ENCODE measurements around the gene CCDC137. TPM values are rescaled to one million over a fixed set of nuclear protein-coding genes. Genes with fewer than 3 reads are reported as not detected.
A peak's percentile ranks its signal among the peaks of the same experiment; 100 is the strongest.

Gene CCDC137
- total and polyA plus RNA-seq, 2 of the 13 experiments (the other 11 are each of a cell fraction or from before 2014, with no cell fraction given), result 14.6 to 39.1 TPM

- TF ChIP-seq, protein P1, sequence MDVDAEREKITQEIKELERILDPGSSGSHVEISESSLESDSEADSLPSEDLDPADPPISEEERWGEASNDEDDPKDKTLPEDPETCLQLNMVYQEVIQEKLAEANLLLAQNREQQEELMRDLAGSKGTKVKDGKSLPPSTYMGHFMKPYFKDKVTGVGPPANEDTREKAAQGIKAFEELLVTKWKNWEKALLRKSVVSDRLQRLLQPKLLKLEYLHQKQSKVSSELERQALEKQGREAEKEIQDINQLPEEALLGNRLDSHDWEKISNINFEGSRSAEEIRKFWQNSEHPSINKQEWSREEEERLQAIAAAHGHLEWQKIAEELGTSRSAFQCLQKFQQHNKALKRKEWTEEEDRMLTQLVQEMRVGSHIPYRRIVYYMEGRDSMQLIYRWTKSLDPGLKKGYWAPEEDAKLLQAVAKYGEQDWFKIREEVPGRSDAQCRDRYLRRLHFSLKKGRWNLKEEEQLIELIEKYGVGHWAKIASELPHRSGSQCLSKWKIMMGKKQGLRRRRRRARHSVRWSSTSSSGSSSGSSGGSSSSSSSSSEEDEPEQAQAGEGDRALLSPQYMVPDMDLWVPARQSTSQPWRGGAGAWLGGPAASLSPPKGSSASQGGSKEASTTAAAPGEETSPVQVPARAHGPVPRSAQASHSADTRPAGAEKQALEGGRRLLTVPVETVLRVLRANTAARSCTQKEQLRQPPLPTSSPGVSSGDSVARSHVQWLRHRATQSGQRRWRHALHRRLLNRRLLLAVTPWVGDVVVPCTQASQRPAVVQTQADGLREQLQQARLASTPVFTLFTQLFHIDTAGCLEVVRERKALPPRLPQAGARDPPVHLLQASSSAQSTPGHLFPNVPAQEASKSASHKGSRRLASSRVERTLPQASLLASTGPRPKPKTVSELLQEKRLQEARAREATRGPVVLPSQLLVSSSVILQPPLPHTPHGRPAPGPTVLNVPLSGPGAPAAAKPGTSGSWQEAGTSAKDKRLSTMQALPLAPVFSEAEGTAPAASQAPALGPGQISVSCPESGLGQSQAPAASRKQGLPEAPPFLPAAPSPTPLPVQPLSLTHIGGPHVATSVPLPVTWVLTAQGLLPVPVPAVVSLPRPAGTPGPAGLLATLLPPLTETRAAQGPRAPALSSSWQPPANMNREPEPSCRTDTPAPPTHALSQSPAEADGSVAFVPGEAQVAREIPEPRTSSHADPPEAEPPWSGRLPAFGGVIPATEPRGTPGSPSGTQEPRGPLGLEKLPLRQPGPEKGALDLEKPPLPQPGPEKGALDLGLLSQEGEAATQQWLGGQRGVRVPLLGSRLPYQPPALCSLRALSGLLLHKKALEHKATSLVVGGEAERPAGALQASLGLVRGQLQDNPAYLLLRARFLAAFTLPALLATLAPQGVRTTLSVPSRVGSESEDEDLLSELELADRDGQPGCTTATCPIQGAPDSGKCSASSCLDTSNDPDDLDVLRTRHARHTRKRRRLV (CRISPR knock-in tag; IDR thresholded peaks at IDR 0.05), result no peak
- TF ChIP-seq ZBTB2 (CRISPR knock-in tag; IDR thresholded peaks at IDR 0.05; ENCODE audit: low read depth) (no peak), KAT8 (CRISPR knock-in tag; IDR thresholded peaks at IDR 0.05) (no peak), ZNF205 (CRISPR knock-in tag; IDR thresholded peaks at IDR 0.05) (0 out of 2 replicates have a peak, but pooled peaks have one; percentile 25), GATAD1 (CRISPR knock-in tag; IDR thresholded peaks at IDR 0.05) (peak; percentile 54; the same call in 1 of the 2 replicates), RBM39 (IDR thresholded peaks at IDR 0.05; ENCODE audit: low read depth, low read length, poor library complexity, severe bottlenecking) (peak; percentile 16), NCOA1 (CRISPR knock-in tag; IDR thresholded peaks at IDR 0.05) (no peak), AHR (CRISPR knock-in tag; IDR thresholded peaks at IDR 0.05) (no peak), AGO1 (IDR thresholded peaks at IDR 0.05; ENCODE audit: low read depth, low read length, poor library complexity, severe bottlenecking) (peak; percentile 90), ZNF264 (CRISPR knock-in tag; IDR thresholded peaks at IDR 0.05) (no peak), MTERF4 (CRISPR knock-in tag; IDR thresholded peaks at IDR 0.05) (peak; percentile 93), ISL2 (CRISPR knock-in tag; IDR thresholded peaks at IDR 0.05) (no peak), ZFP1 (CRISPR knock-in tag; IDR thresholded peaks at IDR 0.05) (no peak)
- TF ChIP-seq, protein P2, sequence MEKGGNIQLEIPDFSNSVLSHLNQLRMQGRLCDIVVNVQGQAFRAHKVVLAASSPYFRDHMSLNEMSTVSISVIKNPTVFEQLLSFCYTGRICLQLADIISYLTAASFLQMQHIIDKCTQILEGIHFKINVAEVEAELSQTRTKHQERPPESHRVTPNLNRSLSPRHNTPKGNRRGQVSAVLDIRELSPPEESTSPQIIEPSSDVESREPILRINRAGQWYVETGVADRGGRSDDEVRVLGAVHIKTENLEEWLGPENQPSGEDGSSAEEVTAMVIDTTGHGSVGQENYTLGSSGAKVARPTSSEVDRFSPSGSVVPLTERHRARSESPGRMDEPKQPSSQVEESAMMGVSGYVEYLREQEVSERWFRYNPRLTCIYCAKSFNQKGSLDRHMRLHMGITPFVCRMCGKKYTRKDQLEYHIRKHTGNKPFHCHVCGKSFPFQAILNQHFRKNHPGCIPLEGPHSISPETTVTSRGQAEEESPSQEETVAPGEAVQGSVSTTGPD (CRISPR knock-in tag; IDR thresholded peaks at IDR 0.05), result no peak
- TF ChIP-seq, protein P3, sequence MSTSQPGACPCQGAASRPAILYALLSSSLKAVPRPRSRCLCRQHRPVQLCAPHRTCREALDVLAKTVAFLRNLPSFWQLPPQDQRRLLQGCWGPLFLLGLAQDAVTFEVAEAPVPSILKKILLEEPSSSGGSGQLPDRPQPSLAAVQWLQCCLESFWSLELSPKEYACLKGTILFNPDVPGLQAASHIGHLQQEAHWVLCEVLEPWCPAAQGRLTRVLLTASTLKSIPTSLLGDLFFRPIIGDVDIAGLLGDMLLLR (CRISPR knock-in tag; IDR thresholded peaks at IDR 0.05), result peak; percentile 74; the same call in 1 of the 2 replicates
- TF ChIP-seq, protein P4, sequence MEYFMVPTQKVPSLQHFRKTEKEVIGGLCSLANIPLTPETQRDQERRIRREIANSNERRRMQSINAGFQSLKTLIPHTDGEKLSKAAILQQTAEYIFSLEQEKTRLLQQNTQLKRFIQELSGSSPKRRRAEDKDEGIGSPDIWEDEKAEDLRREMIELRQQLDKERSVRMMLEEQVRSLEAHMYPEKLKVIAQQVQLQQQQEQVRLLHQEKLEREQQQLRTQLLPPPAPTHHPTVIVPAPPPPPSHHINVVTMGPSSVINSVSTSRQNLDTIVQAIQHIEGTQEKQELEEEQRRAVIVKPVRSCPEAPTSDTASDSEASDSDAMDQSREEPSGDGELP (IDR thresholded peaks at IDR 0.05; ENCODE audit: borderline replicate concordance, low read depth), result no peak
These were observed 44.2 kb downstream of the CCDC137 start (continued) for GRCh38 chr17:81710514-81711308.
